ENCODE results near the gene ZXDC. TPM values are rescaled to one million over a fixed set of nuclear protein-coding genes. Genes with fewer than 3 reads are reported as not detected.

ZXDC gene
- polyA plus RNA-seq, 3 donors, result 31.3 to 46.5 (median 45.9) TPM

DNA sequence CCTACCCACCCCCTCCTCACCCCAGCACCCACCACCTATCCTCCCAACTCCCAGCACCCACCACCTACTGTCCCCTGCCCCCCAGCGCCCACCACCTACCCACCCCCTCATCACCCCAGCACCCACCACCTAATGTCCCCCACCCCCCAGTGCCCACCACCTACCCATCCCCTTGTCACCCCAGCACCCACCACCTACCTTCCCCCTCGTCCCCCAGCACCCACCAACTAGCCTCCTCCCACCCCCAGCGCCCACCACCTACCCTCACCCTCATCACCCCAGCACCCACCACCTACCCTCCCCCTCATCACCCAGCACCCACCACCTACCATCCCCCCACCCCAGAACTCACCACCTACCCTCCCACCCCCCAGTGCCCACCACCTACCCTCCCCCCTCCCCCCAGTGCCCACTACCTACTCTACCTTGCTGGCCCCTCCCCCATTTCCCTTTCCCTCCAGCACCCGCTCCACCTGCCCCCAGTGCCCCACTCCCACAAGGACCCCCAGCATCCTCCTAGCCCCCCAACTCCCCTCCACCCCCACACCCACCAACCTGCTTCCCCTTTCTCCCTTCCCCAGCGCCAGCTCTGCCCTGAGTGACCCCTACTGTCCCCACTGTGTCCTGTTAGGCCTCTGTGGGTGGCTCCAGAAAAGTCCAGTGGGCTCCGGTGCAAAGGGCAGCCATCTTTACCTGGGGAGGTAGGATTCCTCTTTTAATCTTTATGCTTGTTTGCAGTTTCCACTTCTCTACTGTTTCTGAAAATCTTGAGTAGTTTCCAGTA is 40.7 kb upstream of the ZXDC start:
- no peak for DNase-seq

DNA sequence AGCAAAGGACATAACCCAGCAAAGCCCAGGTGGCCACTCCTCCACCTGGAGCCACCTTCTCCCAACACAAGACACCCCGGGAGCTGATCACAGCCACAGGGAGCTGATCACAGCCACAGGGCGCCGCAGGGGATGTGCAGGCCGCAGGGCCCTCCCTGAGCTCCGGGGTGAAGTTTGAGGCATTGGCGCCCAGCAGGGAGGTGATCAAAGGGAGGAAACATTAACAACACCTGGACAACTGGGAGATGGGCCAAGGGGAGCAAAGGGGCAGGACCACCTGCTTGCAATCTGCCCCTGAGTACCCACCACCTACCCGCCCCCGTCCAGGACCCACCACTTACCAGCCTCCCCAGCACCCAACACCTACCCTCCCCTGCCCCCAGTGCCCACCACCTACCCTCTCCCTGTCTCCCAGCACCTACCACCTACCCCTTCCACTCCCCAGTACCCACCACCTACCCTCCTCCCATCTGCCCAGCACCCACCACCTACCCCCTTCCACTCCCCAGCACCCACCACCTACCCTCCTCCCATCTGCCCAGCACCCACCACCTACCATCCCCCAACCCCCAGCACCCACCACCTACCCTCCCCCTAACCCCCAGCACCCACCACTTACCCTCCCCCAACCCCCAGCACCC is 39.5 kb upstream of the ZXDC start:
- DNase-seq, result no peak

DNA sequence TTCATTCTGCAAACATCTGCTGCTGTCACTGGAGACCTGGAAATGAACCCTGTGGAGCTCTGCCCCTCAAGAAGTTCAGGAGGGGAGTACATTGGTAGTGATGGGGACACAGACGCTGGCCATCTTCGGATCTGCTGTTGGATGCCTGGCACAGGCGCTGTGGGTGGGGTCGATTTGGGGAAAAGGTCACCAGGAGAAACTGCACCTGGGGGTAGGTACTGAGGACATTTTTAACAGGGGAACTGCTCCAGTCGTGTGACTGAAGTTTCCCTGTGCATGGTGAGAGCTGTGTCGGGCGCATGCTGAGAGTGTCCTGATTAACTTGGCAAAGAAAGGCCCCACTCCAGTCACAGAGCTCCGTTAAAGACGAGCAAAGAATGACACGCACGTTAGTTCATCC is 38.5 kb upstream of the ZXDC start:
- no peak for DNase-seq

DNA sequence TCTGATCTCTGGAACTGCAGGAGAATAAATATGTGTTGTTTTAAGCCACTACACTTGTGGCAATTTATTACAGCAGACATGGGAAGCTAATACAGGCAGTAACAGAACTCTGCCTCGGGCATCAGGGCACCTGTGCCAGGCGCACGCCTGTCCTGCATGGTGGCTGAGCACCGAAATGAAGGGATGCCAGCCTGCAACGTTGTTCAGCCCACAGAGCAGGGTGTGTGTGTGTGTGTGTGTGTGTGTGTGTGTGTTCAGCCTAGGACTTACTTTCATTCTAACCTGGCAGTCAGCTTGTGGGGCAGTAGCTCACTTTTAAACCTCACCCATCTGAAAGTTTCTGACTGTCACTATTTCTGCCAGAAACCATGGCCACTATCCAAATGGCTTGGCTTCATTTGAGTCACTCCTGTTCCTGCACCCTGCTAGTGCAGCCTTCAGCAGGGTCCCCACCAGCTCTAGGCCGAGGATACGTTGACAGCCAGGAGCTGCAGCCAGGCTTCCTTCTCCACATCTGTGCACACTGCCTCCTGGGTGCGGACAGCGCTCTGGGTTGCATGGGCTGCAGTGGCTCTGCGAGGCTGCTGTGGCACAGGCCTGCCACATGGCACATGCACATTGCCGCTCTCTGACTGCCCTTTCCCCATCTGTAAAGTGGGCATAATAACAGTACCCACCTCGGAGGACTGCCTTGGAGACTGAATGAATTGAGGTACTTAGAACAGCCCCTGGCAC is 37.4 kb upstream of the ZXDC start:
- DNase-seq, result no peak

DNA sequence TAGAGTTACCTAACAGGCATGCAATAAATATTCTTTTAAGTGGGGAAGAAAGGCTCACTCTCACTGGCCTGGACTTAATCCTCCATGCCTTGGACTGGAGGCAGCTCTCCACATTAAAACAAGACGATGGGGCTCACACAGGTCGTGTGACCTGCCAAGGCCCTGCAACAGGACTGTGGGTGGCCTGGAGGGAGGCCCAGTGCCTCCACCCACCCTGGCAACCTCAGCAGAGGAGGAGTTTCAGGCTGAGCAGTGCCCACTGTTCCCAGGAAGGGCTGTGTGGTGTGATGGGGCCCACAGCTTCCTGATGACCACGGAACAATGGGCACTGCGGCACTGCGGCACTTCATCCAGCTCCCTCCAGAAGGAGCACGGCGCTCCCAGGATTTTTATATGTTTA is 36.3 kb upstream of the ZXDC start:
- DNase-seq, result no peak

DNA sequence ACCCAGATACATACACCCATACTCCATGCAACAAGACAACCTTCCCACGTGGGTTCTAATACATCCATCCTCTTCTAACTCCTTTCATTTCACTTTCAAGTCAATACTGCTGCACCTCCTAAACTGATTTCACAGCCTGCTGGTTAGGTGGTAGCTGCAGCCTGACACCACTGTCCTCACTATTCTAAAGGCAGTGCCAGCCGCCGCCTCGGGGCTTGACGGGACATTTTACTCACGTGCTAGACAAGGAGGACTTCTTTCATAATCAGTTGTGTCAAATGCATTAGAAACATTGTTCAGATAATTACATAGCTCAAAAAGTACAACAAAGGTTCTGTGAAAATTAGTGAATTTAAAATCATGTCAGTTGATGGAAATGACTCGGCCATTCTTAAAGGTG is 35.6 kb upstream of the ZXDC start:
- no peak for DNase-seq

DNA sequence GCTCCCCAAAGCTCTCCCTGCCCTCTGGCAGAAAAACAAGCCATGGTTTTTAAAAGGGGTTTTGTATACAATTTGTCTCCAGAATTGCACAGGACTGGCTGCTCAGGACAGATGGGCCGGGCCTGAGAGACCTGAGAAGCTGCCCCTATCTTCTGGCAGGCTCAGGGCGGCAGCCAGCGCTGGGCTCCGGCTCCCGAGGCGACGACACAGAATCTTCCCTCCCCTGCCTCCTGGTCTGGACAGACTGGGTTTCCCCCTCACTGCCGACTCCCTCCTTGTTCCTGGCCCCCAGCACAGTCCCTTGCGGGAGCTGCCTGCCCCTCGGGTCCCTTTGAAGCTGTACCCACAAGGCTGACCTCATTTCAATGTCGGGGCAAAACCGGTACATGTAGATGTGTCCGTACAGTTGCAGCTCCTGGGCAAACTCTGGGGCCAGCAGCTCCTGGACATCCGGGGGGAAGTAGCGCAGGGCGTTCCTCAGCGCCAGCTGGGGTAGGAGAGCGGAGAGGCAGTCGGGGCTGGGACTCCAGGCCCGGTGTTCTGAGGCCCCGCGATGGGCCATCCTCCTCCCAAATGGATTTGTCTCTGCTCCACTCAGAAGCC is 34.7 kb upstream of the ZXDC start:
- no peak for DNase-seq

DNA sequence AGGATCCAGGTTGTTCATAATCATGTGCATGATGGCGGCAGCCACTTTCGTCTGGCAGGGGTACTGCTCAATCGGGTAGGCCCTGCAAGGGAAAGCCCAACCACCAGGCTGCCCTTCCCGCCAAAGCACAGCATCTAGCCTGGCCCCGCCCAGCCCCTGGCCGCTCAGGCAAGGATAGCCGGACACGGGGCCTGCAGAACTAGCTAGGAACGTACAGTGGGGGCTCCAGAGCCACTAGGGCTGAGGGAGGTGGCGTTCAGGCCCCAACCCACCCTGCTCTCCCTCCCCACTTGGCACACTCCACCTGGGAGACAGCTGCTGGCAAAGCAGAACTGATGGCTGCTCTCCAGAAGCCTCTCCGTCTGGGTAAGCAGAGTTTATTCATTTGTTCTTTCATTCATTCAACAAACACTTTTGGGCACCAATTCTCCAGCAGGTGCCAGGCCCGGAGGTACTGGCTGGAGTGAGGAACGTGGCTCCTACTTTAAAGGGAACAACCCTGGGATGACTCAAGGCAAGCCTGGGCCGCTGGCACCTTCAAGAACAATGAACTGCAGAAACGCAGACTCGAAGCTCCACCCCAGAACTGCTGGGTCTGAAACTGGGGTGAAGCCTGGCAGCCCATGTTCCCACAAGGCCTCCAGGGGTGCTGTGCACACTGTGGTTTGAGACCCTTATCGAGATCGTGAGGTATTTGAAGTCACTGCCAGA is 34.1 kb upstream of the ZXDC start:
- no peak for DNase-seq

DNA sequence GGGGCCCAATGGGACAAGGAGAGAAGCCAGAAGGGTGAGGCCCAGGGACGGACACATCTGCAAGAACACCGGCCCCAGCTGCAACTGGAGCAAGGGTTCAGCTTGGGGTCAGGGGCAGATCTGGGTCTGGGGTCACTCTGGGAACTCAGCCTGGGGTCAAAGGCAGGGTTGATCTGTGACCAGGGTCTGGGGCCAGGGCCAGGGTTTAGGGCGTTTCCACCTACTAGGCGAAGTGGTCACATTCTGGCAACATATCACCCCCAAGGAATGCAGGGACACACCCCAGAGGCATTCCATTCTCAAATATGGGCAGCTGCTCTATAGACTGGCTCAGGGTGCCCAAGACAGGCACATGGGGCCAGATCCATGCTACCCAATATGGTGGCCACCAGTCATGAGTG is 32.9 kb upstream of the ZXDC start:
- DNase-seq, result no peak

DNA sequence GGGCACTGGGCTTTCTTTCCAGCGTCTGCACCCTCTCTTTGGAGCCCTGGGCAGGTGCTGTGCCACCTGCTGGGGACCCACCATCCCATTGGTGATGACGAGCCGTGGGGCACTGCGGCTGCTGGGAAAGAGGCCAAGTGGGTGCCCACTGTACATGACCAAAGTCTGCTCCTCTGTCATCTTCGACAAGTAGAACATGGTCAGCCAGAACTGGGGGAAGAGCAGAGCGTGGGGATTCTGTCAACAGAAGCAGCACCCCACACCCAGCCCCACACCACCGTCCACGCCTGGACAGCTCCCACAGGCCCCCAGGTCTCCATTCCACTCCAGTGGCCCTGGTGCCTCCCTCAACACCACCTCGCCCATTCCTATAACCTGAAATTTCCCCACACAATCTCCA is 32.2 kb upstream of the ZXDC start:
- DNase-seq, result no peak

DNA sequence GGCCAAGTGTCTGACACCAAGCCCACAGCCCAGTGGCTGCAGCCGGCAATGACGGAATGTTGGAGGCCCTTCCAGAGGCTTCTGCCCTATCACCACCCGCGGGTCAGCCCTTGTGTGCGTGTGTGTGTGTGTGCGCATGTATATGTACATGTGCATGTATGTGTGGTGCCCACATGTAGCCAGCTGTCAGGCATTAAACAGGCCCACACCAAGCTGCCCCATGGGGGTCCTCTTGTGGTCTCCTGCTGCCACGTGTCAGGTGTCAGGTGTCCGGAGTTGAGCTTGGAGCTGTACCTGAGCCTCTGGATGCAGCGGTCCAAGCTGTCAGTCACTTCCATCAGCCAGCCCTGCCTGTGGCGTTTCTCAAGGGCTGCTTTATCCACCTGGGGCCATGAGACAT is 28.0 kb upstream of the ZXDC start:
- DNase-seq, result no peak

DNA sequence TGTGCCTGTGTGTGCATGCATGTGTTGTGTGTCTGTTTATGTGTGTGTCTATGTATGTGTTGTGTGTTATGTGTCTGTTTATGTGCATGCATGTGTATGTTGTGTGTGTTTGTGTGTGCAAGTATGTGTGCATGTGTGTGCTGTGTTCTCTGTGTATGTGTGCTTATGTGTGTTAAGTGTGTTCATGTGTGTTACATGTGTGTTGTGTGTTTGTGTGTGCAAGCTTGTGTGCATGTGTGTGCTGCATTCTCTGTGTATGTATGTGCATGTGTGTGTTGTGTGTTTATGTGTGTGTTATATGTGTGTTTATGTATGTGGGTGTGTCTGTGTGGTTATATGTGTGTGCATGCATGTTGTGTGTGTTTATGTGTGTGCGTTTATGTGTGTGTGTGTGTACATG is 27.0 kb upstream of the ZXDC start:
- DNase-seq, result no peak

DNA sequence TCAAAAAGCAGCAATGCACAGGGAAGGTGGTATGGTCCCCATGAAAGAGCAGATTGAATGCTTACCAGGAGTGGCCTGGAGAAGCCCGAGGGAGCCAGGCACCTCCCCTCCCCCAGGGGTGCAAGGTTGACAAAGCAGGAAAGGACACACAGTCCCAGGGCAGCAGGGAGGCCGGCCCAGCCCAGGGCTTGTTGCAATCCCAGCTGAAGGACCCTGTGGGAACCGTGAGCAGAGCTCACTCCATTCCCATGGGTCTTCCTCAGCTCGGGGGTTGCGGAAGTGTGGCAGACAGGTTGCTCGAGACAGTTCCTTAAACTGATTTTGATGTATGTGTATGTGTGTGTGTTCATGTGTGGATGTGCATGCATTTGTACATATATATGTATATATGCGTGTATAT is 26.0 kb upstream of the ZXDC start:
- no peak for DNase-seq

DNA sequence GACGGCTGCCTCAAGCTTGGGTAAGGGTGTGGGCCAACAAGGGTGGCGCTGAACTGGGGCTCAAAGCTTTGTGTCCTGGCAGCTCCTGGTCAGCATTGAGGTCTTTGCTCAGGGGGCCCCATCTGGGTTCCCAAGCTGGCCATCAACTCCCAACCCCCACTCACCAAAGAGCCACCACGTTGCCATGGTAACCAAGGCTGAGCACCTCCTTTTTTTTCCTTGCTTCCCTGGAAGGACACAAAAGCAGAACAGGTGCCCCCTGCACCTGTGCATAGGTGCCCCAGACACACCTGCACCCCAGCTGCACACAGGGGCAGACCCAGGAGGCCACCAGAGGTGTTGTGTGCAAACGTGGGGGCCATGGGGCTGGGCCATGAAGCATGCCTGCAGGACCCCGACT is 25.4 kb upstream of the ZXDC start:
- DNase-seq, result no peak

DNA sequence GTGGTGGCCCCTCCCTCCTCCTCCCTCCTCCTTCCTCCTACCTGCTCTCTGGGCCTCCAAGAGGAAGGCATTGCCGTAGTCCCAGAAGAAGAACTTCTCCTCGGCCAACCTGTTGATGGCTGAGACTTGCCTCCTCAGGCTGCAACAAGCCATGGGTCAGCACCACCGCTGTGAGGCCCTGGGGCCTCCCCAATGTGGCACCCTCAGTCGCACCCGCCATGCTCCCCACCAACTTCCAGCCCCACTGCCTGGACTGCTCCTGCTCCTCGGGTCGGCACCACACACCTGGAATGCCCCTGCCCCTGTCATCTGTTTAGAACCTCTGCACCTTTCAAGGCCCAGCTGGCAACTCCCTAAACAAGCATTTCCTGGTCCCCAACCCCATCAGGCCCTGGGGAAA is 24.3 kb upstream of the ZXDC start:
- no peak for DNase-seq

DNA sequence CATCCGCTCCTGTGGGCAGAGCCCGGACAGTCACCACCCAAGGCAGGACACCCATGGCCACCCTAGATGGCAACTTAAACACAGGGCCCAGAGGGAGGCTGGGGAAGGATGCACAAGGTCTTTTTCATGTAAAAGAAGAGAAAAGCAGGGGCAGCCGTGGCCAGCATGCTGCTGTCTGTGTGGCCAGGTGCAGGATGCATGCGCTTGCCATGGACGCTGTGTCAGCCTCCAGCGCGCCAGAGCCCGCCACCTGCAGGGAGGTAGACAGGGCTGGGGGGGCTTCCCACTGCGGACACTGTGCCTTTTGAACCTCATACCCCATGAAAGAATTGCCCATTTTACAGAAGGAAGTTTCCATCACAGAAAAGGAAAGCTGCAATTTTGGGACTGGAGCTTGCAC is 23.7 kb upstream of the ZXDC start:
- no peak for DNase-seq

DNA sequence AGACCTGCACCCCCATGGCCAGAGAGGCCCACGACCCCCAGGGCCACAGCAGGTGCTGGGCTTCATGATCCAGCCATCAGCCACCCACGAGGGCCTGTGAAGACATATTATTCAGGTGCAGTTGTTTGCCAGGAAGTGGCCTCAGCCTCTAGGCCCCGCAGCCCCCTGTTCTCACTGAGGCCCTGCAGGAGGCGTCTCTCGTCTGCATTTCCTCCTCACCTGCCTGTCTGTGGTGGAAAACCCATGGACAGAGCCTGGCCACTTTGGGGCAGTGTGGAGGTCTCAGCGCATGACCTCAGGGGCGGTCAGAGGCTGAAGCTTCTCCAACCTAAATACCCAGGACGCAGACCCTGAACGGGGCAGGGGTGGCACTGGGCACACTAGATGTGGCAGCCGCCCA is 23.2 kb upstream of the ZXDC start:
- no peak for DNase-seq

DNA sequence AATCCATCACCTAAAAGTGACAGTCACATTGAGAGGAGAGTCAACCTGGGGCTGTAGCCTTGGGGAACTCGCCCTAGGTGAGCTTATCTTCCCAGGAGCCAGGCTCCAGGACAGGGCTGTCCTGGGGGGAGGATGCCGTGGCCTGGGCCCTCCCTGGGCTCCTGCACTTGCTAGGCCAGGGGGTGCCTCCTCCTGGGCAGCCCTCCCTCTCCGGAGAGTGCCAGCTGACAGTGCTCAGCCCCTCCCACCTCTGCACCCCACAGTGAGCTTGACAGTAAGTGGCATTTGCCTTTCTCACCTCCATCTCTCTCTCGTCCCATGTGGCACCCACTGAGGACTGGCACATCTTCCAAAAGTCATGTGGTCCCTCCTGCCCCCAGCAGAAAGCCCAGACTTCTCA is 22.8 kb upstream of the ZXDC start:
- no peak for DNase-seq

DNA sequence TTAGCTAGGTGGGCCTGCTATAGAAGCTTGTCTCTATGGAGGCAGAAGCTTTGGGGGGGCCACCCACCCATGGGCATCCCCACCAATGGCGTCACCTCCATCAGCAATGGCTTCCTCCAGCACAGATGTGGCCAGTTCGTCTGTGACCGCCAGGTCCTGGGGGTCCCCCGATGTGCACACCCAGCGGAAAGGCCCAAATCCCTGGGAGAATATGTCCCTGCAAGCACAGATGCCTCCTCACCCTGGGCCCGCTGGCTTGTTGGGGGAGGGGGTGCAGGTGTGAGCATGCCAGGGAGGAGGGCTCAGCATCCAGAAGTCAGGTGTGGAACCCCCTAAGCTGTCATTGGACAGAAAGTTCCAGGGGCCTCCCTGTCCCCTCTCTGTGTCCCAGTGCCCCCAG is 22.3 kb upstream of the ZXDC start:
- DNase-seq, result no peak

DNA sequence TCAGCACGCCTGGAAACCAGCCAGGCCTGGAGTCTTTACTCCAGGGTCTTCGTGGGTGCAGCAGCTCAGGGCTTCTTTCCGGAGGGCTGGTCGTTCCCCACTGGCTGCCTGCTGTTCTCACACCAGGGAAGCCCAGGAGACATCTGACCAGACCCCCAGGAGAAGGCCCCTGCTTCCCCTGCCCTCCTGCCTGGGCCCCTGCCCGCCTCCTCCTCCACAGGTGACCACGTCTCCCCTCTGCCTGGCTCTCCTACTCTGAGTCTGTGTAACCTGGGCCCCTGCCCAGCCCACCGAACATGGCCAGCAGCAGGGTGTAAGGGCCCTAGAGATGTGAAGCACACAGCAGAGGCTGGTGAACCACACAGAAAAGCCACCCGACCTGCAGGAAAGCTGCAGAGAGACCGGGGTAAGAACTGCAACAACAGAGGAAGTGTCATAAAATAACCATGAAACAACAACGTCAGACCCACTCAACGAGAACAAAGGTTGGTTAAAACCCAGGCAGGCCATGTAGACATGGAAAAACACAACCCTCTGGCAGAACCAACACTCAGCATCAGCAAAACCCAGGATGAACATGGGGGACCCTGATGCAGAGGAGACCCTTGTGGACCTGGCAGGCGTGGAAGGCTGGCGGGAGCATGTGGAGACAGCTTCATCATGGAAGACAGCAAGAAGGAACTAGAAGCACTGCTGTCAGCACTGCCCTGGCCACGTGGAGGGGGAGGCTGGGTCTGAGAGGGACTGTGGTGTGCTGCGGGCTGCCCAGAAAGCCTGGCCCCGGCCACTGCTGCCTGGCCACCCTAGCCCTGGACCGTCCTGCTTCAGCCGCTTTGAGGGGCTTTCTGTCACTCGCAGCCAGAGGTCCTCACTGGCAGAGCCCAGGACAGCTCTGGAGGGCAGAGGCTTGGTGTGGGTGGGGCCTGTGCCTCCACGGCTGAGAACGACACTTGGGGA is 21.5 kb upstream of the ZXDC start:
- no peak for DNase-seq

DNA sequence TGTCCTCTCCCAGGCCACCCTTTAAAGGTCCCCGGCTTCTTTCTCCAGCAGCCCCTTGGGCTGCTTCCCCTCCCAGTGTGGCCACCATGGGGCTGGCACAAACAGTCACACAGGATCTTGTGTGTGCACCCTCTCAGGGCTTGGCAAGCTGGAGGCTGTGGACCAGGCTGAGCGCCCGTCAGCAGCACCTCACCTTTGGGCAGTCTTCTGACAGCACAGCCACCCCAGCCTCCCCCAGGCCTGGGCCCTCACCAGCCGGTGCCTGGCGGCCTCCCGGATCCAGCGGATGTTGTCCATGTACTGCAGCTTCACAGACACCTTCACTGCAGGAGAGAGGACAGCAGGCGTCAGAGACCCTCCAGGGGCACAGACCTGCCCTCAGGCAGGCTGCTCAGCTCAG is 20.1 kb upstream of the ZXDC start:
- no peak for DNase-seq

Measured in renal pelvis (tissue), 4 donors.